DND-41 (cell line): Measurements from ENCODE around the gene SMIM22.

ENCODE experiments used
- EZH2 ChIP-seq: IDR thresholded peaks from 3 replicates; pipeline ENCODE4 v1.6.1; 2012; ENCODE audit warnings: borderline replicate concordance, low read depth, mild to moderate bottlenecking, moderate library complexity, low read length, inconsistent platforms; ENCODE audit not compliant: severe bottlenecking
- TF ChIP-seq, protein P1 (sequence below): IDR thresholded peaks from 2 replicates; pipeline ENCODE4 v1.5.1; 2012; ENCODE audit warnings: borderline replicate concordance, low read length, moderate library complexity, mild to moderate bottlenecking; ENCODE audit not compliant: poor library complexity, severe bottlenecking; ENCODE audit errors: extremely low read depth

DNA sequence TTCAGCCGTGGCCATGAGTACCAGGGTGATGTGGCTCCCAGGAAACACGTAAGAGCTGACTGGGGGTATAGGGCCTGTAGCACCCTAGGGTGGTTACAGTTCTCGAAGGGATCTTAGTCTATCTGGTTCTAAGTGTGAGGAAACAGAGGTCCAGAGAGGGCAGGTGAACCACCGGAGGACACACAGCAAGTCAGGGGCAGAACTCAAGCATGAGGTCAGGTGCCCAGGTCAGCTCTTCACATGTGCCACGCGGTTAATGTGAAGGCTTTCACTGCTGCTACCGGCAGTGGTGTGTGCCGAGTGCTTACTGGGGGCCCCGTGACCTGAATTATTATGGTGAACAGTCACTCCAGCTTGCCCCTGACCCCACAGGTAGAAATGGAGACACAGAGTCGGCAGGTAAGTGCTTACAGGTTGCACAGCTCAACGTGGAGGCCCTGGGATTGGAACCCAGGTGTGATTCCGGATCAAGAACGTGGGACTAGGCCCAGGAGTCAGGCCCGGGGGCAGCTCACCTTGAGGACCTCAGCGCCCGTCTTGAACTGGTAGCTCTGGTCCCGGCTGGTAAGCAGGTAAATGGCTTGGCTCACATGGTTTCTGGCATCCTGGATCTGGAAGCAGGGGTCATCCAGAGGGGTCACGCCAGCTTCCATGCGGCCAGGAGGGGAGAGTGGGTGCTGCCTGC lies 4.1 kb downstream of the SMIM22 start:
- TF ChIP-seq, protein P1, sequence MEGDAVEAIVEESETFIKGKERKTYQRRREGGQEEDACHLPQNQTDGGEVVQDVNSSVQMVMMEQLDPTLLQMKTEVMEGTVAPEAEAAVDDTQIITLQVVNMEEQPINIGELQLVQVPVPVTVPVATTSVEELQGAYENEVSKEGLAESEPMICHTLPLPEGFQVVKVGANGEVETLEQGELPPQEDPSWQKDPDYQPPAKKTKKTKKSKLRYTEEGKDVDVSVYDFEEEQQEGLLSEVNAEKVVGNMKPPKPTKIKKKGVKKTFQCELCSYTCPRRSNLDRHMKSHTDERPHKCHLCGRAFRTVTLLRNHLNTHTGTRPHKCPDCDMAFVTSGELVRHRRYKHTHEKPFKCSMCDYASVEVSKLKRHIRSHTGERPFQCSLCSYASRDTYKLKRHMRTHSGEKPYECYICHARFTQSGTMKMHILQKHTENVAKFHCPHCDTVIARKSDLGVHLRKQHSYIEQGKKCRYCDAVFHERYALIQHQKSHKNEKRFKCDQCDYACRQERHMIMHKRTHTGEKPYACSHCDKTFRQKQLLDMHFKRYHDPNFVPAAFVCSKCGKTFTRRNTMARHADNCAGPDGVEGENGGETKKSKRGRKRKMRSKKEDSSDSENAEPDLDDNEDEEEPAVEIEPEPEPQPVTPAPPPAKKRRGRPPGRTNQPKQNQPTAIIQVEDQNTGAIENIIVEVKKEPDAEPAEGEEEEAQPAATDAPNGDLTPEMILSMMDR = no peak
- no peak for TF ChIP-seq EZH2
